HG03439 (cell line): ENCODE measurements around the gene SLC22A8.
"Not testable (repeated sequence)": the region's sequence is repeated elsewhere in the genome, so short reads cannot be mapped to it uniquely, and the experiment has no call there.

Experiments
- ATAC-seq: cut with Tn5 transposase; IDR thresholded peaks from one replicate; pipeline ENCODE4 v1.9.1; 2021; ENCODE audit warnings: mild to moderate bottlenecking, moderate library complexity; ENCODE audit not compliant: unreplicated experiment

SLC22A8 gene

DNA sequence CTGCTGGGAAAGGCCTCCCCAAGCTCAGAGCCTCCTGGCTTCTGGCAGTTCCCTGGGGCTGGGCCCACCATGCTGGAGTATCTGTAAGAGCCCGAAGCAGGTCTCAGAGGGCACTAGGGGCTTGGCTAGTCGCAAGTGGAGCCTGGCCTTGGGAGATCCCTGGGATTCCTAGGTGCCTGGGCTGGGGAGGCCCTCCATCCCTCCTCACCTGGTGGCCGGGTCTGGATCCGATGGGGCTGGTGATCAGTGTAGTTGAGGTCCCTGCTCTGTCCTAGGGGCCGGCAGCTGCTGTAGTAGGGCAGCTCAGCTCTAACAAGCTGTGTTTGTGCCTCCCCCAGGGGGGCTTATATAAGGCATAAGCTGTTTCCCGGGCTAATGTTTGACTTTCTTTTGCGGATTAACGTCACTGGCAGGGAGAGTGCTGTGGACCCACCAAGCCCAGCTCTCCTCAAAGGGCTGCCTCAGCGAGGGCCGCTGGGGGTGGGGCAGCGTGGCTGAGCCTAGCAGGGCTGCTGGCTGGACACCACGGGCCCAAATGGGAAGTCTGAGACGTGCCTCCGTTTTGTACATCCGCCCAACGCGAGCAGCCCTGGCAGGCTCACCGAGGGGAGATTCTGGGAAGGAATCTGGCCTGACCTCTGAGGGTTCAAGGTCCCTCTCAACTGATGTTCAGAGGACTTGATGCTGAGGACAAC is at the start of gene SLC22A8:
SLC22A8 (minus strand) TSS at position 321 of the 695 bp plus-strand sequence. CDS start 883 bp downstream, outside the sequence.
- no peak for ATAC-seq

- ATAC-seq: not testable (repeated sequence)
These were observed 30.6 kb upstream of the SLC22A8 start for GRCh38 chr11:63046203-63046602.

DNA sequence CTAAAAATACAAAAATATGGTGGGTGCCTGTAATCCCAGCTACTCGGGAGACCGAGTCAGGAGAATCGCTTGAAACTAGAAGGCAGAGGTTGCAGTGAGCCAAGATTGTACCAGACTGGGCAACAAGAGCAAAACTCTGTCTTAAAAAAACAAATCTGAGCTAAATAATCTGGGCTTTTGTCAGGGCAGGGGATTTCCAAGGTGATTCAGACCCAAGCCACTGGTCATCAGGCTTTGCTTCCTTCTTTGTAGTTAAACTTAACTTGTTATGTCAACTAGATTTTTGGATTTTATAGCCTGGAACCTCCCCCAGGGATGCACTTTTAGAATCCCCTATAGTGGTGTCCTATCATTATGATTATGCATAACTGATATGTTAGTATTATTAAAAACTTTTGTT is 27.0 kb upstream of the SLC22A8 start:
- ATAC-seq: no peak

DNA sequence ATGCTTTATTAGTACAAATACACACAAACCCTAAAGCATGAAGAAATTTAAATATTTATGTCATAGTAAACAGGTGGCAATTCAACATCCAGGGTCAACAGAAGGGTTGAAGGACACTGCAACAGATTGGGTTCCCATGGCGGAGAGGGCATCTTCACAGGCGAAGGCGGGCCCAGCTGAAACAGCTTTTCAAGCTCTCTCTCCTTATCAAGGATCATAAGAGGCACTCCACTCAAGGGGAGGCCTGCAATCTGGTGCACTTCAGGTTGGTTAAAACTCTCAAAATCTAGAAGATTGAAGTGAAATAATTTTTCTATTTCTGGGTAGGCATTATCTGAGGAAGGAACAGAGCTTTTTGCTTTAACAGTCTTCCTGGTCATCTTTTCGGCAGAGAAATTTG is 16.8 kb upstream of the SLC22A8 start:
- no peak for ATAC-seq

DNA sequence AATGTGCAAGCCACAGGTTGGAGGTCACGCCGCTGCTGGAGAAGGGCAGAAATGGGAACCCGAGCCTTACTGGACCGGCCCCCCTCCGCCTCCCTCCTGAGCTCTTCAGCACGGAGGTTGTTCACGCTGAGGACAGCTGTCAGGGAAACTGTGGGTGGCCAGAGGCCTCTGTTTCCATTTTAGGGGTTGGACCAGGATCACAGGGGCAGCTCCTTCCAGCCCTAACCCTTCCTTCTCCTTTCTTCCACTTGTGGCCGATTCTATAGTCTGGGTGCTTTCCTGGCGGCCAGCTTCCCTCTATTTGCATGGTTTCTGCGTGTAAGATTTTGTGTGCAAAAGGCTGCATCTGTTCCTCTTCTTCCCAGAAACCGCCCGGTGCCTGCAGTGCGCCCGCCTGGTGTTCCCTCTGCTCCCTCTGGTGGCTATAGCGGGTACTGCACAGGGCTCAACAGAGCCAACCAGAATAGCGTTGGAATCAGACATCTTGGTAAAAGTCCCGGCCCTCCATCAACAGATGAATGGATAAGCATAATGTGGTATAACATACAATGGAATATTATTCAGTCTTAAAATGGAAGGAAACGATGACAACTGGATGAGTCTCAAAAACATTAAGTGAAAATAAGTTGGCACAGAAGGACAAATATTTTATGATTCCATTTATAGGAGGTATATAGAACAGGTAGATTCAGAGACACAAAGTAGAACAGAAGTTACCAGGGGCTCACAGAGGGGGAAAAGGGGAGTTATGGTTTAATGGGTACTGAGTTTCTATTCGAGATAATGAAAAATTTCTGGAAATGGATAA is 8.4 kb upstream of the SLC22A8 start:
- no peak for ATAC-seq

GRCh38 chr11:63023222-63023814 is 7.7 kb upstream of the SLC22A8 start:
- no peak for ATAC-seq

- no peak for ATAC-seq
These were observed 6.8 kb upstream of the SLC22A8 start for GRCh38 chr11:63022441-63022840.

DNA sequence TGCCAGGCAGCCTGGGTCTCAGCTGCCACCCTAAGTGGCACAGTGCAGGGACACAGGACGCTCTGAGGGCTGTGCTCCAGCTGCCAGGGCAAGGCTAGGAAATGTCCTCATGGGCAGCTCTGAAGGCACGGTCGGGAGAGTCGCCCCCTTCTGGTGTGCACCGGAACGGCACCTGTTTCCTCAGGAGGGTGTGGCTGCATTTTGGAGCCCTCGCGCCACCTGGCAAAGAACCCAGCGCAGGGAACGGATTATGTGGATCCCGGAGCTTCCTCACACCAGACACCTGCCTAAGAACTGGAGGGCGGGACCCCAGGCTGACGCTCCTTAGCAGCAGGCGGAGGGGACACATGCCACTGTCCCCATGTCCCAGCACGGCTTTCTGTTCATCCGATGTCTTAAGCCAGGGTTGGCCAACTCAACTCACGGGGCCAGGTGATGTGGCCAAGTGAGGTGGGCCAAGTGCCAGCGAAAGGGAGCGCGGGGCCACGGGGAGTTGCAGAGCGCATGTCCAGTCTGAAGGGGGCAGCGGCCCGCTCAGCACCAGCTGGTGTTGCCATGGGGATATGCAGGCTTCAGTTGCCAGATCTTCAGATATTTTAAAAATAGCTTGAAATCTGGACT is 5.1 kb upstream of the SLC22A8 start:
- no peak for ATAC-seq

DNA sequence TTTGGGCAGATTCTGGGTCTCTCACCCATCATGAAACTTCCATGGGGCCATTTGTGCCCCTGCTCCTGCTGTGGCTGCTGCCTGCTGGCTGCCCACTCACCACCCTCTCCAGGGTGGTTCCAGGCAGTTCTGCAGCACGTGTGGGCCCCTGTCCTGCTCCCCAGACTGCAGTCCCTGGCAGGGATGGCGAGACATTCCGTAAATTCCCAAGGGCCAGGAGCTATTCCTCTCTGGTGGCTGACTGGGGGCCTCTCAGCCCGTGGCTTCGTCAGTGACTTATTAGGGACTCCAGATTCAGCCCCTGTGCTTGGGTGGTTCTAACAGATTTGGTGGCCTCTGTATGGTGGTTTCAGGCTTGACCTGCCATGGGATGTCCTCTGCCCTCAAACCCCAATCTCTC is 3.9 kb upstream of the SLC22A8 start:
- no peak for ATAC-seq

- no peak for ATAC-seq
These were observed 1.8 kb upstream of the SLC22A8 start for GRCh38 chr11:63017306-63017974.

GRCh38 chr11:63014408-63015055 is 1.1 kb downstream of the SLC22A8 start:
- no peak for ATAC-seq

DNA sequence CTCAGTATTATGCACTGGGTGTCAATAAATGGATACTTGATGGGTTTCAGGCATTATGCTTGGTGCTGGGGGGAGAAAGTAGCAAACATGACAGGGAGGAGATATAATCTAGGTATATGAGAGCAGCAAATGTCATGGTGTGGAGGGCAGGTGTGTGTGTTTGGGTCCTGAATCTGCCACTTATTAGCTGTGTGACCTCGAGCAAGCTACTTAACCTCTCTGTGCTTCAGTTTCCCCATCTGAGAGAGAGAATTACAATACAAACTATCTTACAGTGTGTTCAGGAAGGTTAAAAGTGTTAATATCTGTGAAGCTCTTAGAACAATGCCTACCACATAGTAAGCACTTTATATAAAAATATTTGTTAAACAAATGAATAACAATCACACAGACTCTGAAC is 2.8 kb downstream of the SLC22A8 start:
- ATAC-seq: no peak

- no peak for ATAC-seq
These were observed 3.2 kb downstream of the SLC22A8 start for GRCh38 chr11:63012430-63012829.

GRCh38 chr11:63010934-63011439 is 4.7 kb downstream of the SLC22A8 start:
- no peak for ATAC-seq

- ATAC-seq: no peak
These were observed 7.7 kb downstream of the SLC22A8 start for GRCh38 chr11:63007920-63008319.

DNA sequence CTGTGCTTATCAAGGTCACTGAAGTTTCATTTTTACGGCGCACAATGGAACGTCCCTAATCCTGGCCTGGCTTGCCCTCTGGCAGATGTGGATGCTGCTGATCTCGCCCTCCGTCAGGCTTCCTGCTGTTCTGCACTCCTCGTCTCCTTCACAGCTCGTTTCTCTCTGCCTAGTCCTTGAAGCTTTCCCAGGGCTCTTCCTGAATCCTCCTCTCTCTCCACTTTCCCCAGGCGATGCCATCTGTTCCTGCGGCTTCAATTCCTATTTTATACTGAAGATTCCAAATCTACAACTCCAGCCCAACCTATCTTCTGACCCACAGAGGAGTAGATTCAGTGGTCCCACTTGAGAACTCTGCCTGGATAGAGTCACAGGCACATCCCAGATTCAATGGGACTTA is 14.2 kb downstream of the SLC22A8 start:
- no peak for ATAC-seq

GRCh38 chr11:62999649-63000048 is 16.0 kb downstream of the SLC22A8 start:
- no peak for ATAC-seq

DNA sequence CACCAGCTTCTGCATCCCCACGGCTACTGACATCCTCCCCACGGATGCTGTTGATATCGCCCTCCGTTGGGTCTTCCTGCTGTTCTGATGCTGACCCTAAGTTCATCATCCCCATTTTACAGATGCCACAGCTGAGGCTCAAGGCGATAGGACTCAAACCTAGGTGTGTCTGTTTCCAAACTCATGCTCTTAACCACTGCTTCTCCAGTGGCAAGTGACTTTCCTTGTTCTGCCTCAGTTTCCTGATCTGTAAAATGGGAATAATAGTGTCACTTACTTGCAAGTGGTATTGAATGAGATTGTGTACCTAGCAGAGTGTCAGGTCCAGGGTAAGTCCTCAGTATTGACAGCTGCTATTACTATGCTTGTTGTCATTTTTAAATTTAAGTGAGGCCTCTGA is 16.5 kb downstream of the SLC22A8 start:
- ATAC-seq: no peak

DNA sequence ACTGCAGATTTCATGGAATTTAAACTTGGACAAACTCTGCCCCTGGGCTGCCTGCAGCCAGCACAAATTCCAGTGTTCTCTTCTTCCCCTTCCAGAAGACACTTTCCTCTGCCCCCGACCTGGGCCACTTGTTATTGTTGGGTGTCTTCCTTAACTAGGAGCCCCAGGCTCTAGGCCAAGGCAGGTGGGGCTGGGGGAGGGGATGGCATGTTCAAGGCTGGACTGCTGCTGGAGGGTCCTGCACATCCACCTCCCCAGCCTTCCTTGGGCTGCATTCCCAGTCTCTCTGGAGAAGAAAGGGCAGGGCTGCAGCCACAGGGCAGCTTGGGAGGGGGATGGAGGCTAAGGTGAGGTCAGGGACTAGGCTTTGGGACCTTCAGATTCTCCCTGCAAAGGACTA is 19.4 kb downstream of the SLC22A8 start:
- no peak for ATAC-seq

DNA sequence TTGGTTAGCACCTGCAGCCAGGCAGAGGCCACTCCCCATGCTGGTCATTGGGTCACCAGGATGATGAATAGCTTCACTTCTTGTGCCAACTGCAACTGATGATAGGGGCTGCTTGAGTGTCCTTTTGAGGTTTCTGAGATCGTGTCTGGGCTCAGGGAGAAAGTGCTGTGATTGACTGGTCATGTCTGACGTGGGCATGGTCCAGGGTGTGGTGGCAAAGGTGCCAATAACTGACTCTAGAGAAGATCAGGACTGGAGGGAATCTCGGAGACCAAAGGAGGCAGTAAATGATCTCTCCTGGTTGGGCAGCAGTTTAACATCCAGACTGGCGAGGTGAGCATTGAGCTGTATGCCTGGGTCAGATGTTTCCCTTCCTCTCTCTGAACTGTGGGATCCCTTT is 20.9 kb downstream of the SLC22A8 start:
- no peak for ATAC-seq
